ENCODE results near the gene DCST1.

GRCh38 chr1:155092641-155093040 is 59.0 kb downstream of the DCST1 start:
- no peak for TF ChIP-seq TAF1 (IDR thresholded peaks at IDR 0.05; ENCODE audit: low read depth)
- TF ChIP-seq YY1 (IDR thresholded peaks at IDR 0.05; ENCODE audit: low read depth), result no peak

Data from Ishikawa (cell line).